A549 (cell line): ENCODE data around the gene ZNF382.
A peak's percentile ranks its signal among the peaks of the same experiment; 100 is the strongest.

ENCODE experiments used
- BHLHE40 ChIP-seq: IDR thresholded peaks from 2 replicates; pipeline ENCODE4 v1.6.1; 2012; ENCODE audit warnings: low read depth, low read length, inconsistent platforms
- CTCF ChIP-seq: fragments of >200 bp; sonication (Bioruptor Twin); formaldehyde crosslinking; IDR thresholded peaks from 3 replicates; pipeline ENCODE4 v1.5.1; 2016
- EP300 ChIP-seq, 2 experiments: fragments of >200 bp; sonication (Bioruptor Twin); formaldehyde crosslinking; IDR thresholded peaks; 2 replicates in 1 of 2; 3 replicates in 1 of 2; pipeline ENCODE4 v1.6.1; 2016 to 2017
- FOSL2 ChIP-seq, 2 experiments: fragments of 450-650 bp in 1 of 2; fragments of >200 bp in 1 of 2; sonication (Bioruptor Twin) in 1 of 2; formaldehyde crosslinking; IDR thresholded peaks; 2 replicates each; pipeline versions ENCODE4 v1.5.0 to v1.6.1; 2016 to 2020; ENCODE audit warnings: mild to moderate bottlenecking in 1 of 2, moderate library complexity in 1 of 2
- JUN ChIP-seq, 2 experiments: fragments of >200 bp; sonication (Bioruptor Twin); formaldehyde crosslinking; IDR thresholded peaks; 2 replicates in 1 of 2; 3 replicates in 1 of 2; pipeline ENCODE4 v1.6.1; 2016 to 2017
- KDM1A ChIP-seq: fragments of 200-600 bp; sonication (generic); IDR thresholded peaks from 2 replicates; pipeline ENCODE4 v1.6.1; 2016; ENCODE audit warnings: low read depth, mild to moderate bottlenecking
- RARB ChIP-seq: fragments of 250-450 bp; sonication (Bioruptor Pico); IDR thresholded peaks from 2 replicates; pipeline ENCODE4 v1.8.0; 2021; ENCODE audit warnings: mild to moderate bottlenecking, moderate library complexity
- SMC3 ChIP-seq: fragments of >200 bp; sonication (Bioruptor Twin); formaldehyde crosslinking; IDR thresholded peaks from 3 replicates; pipeline ENCODE4 v1.6.1; 2018; ENCODE audit warnings: inconsistent platforms

GRCh38 chr19:36638862-36639510 is 33.9 kb downstream of the ZNF382 start:
- TF ChIP-seq JUN (IDR thresholded peaks at IDR 0.05) (0 out of 5 replicates have a peak, but pooled peaks of 1 of the 2 experiments have one; percentile 25), CTCF (no peak), FOSL2 (IDR thresholded peaks at IDR 0.05) (no peak), FOSL2 (CRISPR knock-in tag; IDR thresholded peaks at IDR 0.05) (no peak), EP300 (IDR thresholded peaks at IDR 0.05) (no peak), RARB (no peak), BHLHE40 (no peak), KDM1A (no peak), SMC3 (no peak)
